Measurements from ENCODE around the gene PLD5. TPM values are rescaled to one million over a fixed set of nuclear protein-coding genes. Genes with fewer than 3 reads are reported as not detected.
"Not testable (repeated sequence)": the region's sequence is repeated elsewhere in the genome, so short reads cannot be mapped to it uniquely, and the experiment has no call there.

The PLD5 gene
- total RNA-seq, 2 experiments from 2014 or later, result not detected

GRCh38 chr1:242468784-242469183, 55.7 kb downstream of the PLD5 start:
- ATAC-seq, result no peak
- POLR2A ChIA-PET, result no interaction called here
- no peak overlapping the region for H3K4me3 Mint-ChIP-seq
- H3K9me3 Mint-ChIP-seq (ENCODE audit: insufficient read depth), result no peaks in the 10 kb centered on the region
- CTCF ChIA-PET, result no interaction called here
- no peak for DNase-seq
- no peaks in the 10 kb centered on the region for H3K36me3 Mint-ChIP-seq (ENCODE audit: low read depth)
- H3K27me3 Mint-ChIP-seq (ENCODE audit: low read depth), result no peaks in the 10 kb centered on the region
- no peaks in the 10 kb centered on the region for H3K4me1 Mint-ChIP-seq (ENCODE audit: low read depth)
- no peak overlapping the region for H3K27ac Mint-ChIP-seq

- no peaks in the 10 kb centered on the region for H3K9me3 Mint-ChIP-seq (ENCODE audit: insufficient read depth)
- no peak overlapping the region for H3K27ac Mint-ChIP-seq
- ChIA-PET POLR2A (no interaction called here), CTCF (no interaction called here)
- H3K36me3 Mint-ChIP-seq (ENCODE audit: low read depth), result no peaks in the 10 kb centered on the region
- ATAC-seq, result no peak
- H3K4me1 Mint-ChIP-seq (ENCODE audit: low read depth), result no peaks in the 10 kb centered on the region
- H3K27me3 Mint-ChIP-seq (ENCODE audit: low read depth), result no peaks in the 10 kb centered on the region
- no peak overlapping the region for H3K4me3 Mint-ChIP-seq
- peak; percentile 25 for DNase-seq
These were observed 56.8 kb downstream of the PLD5 start for GRCh38 chr1:242467556-242468145.

DNA sequence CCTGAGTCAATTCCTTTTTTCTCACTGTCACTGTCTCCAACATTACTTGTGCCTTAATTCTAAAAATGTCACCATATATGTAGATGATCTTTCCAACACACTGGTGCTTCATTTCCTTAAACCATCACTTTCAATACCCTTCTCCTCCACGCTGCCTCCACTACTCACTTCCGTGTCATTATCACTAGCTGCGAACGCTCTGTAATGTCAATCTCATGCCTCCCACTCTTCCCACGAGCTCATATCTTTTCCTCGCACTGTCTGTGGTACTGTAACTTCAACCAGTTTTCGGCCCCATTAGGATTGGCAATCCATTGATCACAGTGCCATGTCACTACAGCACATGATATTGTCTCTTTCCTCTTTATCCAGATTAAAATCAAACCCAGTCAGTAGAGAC, 61.6 kb downstream of the PLD5 start:
- ATAC-seq, result no peak
- no peaks in the 10 kb centered on the region for H3K4me1 Mint-ChIP-seq (ENCODE audit: low read depth)
- no peaks in the 10 kb centered on the region for H3K27me3 Mint-ChIP-seq (ENCODE audit: low read depth)
- no peak overlapping the region for H3K27ac Mint-ChIP-seq
- DNase-seq, result no peak
- no peak overlapping the region for H3K4me3 Mint-ChIP-seq
- no peaks in the 10 kb centered on the region for H3K9me3 Mint-ChIP-seq (ENCODE audit: insufficient read depth)
- ChIA-PET CTCF (no interaction called here), POLR2A (no interaction called here)
- no peaks in the 10 kb centered on the region for H3K36me3 Mint-ChIP-seq (ENCODE audit: low read depth)

- H3K4me1 Mint-ChIP-seq (ENCODE audit: low read depth); H3K27ac Mint-ChIP-seq; ATAC-seq; H3K4me3 Mint-ChIP-seq; DNase-seq; H3K9me3 Mint-ChIP-seq (ENCODE audit: insufficient read depth); POLR2A ChIA-PET; H3K27me3 Mint-ChIP-seq (ENCODE audit: low read depth); CTCF ChIA-PET; H3K36me3 Mint-ChIP-seq (ENCODE audit: low read depth): not testable (repeated sequence)
These were observed 64.8 kb downstream of the PLD5 start for GRCh38 chr1:242459740-242460139.

DNA sequence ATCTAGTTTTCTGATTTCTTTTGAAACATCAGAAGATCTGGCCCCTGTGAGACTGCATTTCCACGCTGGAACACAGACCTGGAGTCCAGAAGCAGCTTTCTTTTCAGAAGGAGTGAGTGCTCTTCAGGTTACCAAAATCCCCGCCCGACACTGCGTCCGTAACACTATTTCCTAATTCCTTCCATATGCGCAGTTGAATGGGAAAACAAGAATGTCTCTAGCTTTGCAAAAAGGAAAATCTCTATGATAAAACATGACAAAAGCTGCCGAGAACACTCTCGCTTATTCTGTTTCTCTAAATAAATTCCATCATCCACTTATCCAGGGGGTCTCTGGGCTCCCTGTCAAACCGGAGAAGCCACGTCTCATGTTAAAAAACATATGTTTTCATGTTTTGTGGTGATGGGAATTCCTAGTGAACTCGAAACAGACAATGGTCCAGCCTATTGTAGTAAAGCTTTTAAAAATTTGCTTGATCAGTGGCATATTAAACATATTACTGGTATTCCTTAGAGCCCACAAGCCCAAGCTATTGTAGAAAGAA, 67.7 kb downstream of the PLD5 start:
- peaks cover 3% of the 10 kb centered on the region for H3K27me3 Mint-ChIP-seq (ENCODE audit: low read depth)
- CTCF ChIA-PET, result interaction anchor here (2.2 kb wide), 1 partner anchor 13 kb away, joined by 7 read pairs; no protein-coding TSS in a partner anchor
- DNase-seq, result no peak
- no peaks in the 10 kb centered on the region for H3K36me3 Mint-ChIP-seq (ENCODE audit: low read depth)
- no peak overlapping the region for H3K4me3 Mint-ChIP-seq
- POLR2A ChIA-PET, result no interaction called here
- H3K27ac Mint-ChIP-seq, result no peak overlapping the region
- ATAC-seq, result no peak
- no peaks in the 10 kb centered on the region for H3K4me1 Mint-ChIP-seq (ENCODE audit: low read depth)
- no peaks in the 10 kb centered on the region for H3K9me3 Mint-ChIP-seq (ENCODE audit: insufficient read depth)

GRCh38 chr1:242455052-242455361, 69.5 kb downstream of the PLD5 start:
- POLR2A ChIA-PET, result no interaction called here
- H3K4me1 Mint-ChIP-seq (ENCODE audit: low read depth), result no peaks in the 10 kb centered on the region

DNA sequence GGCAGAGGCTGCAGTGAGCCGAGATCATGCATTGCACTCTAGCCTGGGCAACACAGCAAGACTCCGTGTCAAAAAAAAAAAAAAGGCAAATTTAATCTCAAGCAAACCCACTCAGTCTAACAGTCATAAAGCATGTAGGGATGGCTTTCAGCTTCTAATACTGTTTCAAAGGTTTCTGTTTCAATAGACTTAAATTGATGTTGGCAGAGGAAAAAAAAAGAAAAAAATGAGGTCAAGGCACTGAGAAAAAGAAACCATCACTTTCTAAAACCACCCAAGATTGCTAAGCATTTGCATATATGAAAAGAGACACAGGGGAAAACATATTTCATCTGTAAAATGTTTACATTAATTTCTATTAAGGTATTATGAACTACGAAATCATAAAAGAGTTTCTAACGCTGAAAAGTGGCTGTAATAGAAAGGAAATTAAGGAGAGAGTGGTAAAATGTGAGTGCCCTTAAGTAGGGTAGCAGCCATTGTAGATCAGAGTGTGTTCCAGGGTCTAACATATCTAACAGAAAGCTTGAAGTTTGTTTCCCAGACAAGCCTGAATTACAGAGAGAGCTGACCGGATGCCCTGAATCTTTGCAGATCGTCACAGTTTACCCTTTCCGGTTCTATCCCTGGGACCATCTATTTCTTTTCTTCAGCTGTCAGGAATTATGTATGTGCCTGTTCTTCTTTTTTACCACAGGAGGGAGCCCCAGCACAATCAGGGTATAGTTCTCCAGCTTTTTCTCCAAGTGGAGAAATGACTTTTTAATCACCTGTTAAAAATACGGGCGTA, 70.0 kb downstream of the PLD5 start:
- peaks cover 3% of the 10 kb centered on the region for H3K27me3 Mint-ChIP-seq (ENCODE audit: low read depth)
- no peak overlapping the region for H3K4me3 Mint-ChIP-seq
- no peaks in the 10 kb centered on the region for H3K36me3 Mint-ChIP-seq (ENCODE audit: low read depth)
- no peak overlapping the region for H3K27ac Mint-ChIP-seq
- no peaks in the 10 kb centered on the region for H3K9me3 Mint-ChIP-seq (ENCODE audit: insufficient read depth)
- POLR2A ChIA-PET, result no interaction called here
- DNase-seq (no peak), ATAC-seq (no peak)
- CTCF ChIA-PET, result interaction anchor here (1.1 to 2.2 kb wide), 6 partner anchors 9 to 29 kb away, joined by 3 to 7 read pairs (median 4); no protein-coding TSS in a partner anchor
- H3K4me1 Mint-ChIP-seq (ENCODE audit: low read depth), result no peaks in the 10 kb centered on the region

More at GRCh38 chr1:242455052-242455361, 69.5 kb downstream of the PLD5 start:
- no peaks in the 10 kb centered on the region for H3K9me3 Mint-ChIP-seq (ENCODE audit: insufficient read depth)
- no peak overlapping the region for H3K4me3 Mint-ChIP-seq
- H3K36me3 Mint-ChIP-seq (ENCODE audit: low read depth), result no peaks in the 10 kb centered on the region
- DNase-seq (no peak), ATAC-seq (no peak)
- H3K27me3 Mint-ChIP-seq (ENCODE audit: low read depth), result peaks cover 3% of the 10 kb centered on the region
- no peak overlapping the region for H3K27ac Mint-ChIP-seq
- CTCF ChIA-PET, result interaction anchor here (0.7 to 2.2 kb wide), 7 partner anchors 9 to 1699 kb away, joined by 3 to 7 read pairs (median 3); no protein-coding TSS in a partner anchor

DNA sequence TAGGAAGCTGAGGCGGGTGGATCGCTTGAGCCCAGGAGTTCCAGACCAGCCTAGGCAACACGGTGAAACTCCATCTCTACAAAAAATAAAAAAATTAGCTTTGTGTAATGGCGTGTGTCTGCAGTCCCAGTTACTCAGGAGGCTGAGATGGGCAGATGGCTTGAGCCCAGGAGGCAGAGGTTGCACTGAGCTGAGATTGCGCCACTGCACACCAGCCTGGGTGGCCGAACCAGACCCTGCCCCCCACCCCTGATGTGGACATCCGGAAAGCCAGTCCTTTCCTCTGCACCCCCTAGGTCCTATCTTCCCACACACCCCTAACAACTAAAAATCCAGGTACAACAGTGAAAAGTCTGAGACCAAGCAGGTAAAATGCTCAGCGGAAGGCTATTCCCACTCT, 71.9 kb downstream of the PLD5 start:
- H3K4me1 Mint-ChIP-seq (ENCODE audit: low read depth), result no peaks in the 10 kb centered on the region
- H3K36me3 Mint-ChIP-seq (ENCODE audit: low read depth), result no peaks in the 10 kb centered on the region
- peaks cover 4% of the 10 kb centered on the region for H3K27me3 Mint-ChIP-seq (ENCODE audit: low read depth)
- H3K9me3 Mint-ChIP-seq (ENCODE audit: insufficient read depth), result no peaks in the 10 kb centered on the region
- H3K27ac Mint-ChIP-seq, result no peak overlapping the region
- DNase-seq (no peak), ATAC-seq (no peak)
- ChIA-PET CTCF (no interaction called here), POLR2A (no interaction called here)
- no peak overlapping the region for H3K4me3 Mint-ChIP-seq

- no peak for DNase-seq
- Mint-ChIP-seq H3K27ac (no peak overlapping the region), H3K9me3 (ENCODE audit: insufficient read depth) (no peaks in the 10 kb centered on the region), H3K27me3 (ENCODE audit: low read depth) (peaks cover 1% of the 10 kb centered on the region), H3K4me1 (ENCODE audit: low read depth) (no peaks in the 10 kb centered on the region), H3K36me3 (ENCODE audit: low read depth) (no peaks in the 10 kb centered on the region), H3K4me3 (no peak overlapping the region)
- no peak for ATAC-seq
- ChIA-PET CTCF (no interaction called here), POLR2A (interaction anchor here (0.7 kb wide), 1 partner anchor 28 kb away, joined by 3 read pairs; no protein-coding TSS in a partner anchor)
These were observed 74.8 kb downstream of the PLD5 start for GRCh38 chr1:242449661-242450060.

- Mint-ChIP-seq H3K27me3 (ENCODE audit: low read depth) (peaks cover 1% of the 10 kb centered on the region), H3K4me1 (ENCODE audit: low read depth) (no peaks in the 10 kb centered on the region), H3K36me3 (ENCODE audit: low read depth) (no peaks in the 10 kb centered on the region), H3K4me3 (no peak overlapping the region), H3K9me3 (ENCODE audit: insufficient read depth) (no peaks in the 10 kb centered on the region), H3K27ac (no peak overlapping the region)
- DNase-seq (no peak), ATAC-seq (no peak)
- POLR2A ChIA-PET, result no interaction called here
- CTCF ChIA-PET, result no interaction called here
These were observed 75.4 kb downstream of the PLD5 start for GRCh38 chr1:242448910-242449645.

GRCh38 chr1:242447689-242448088, 76.8 kb downstream of the PLD5 start:
- no peak overlapping the region for H3K27ac Mint-ChIP-seq

DNA sequence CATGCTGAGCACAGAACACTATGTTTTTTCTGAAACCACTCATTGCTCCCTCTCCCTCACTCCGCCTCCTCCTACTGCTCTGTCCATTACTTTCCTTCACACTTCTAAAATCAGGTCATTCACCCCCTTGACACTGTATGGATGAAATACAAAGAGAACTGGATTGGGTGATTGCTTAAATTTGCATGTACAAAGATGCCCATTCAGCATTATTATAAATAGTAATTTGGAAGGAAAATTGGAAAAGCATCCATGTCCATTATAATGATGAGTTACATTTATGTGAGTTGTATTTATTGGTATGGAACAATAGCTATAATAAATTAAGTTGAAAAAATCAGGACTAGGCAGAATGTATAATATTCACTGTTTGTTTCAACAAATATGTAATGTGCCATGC, 83.7 kb downstream of the PLD5 start:
- ATAC-seq, result no peak
- ChIA-PET CTCF (no interaction called here), POLR2A (no interaction called here)
- Mint-ChIP-seq H3K27me3 (ENCODE audit: low read depth) (no peaks in the 10 kb centered on the region), H3K4me1 (ENCODE audit: low read depth) (no peaks in the 10 kb centered on the region), H3K4me3 (no peak overlapping the region), H3K36me3 (ENCODE audit: low read depth) (no peaks in the 10 kb centered on the region), H3K9me3 (ENCODE audit: insufficient read depth) (no peaks in the 10 kb centered on the region), H3K27ac (no peak overlapping the region)
- DNase-seq, result no peak

More at GRCh38 chr1:242447689-242448088, 76.8 kb downstream of the PLD5 start:
- ATAC-seq (no peak), DNase-seq (no peak)
- Mint-ChIP-seq H3K4me3 (no peak overlapping the region), H3K4me1 (ENCODE audit: low read depth) (no peaks in the 10 kb centered on the region), H3K27me3 (ENCODE audit: low read depth) (peaks cover 1% of the 10 kb centered on the region), H3K9me3 (ENCODE audit: insufficient read depth) (no peaks in the 10 kb centered on the region), H3K36me3 (ENCODE audit: low read depth) (no peaks in the 10 kb centered on the region)
- ChIA-PET POLR2A (no interaction called here), CTCF (no interaction called here)
